HepG2 (cell line): ENCODE measurements around the gene RBCK1. TPM values are rescaled to one million over a fixed set of nuclear protein-coding genes. Genes with fewer than 3 reads are reported as not detected.

Source experiments
- AGO2 ChIP-seq: fragments of 200-400 bp; formaldehyde crosslinking; optimal IDR thresholded peaks from 2 replicates; pipeline ENCODE3; 2017; ENCODE audit warnings: mild to moderate bottlenecking, low read depth, low read length, moderate library complexity
- EHMT2 ChIP-seq: fragments of 200-600 bp; sonication (generic); IDR thresholded peaks from 2 replicates; pipeline ENCODE4 v1.7.0; 2017; ENCODE audit warnings: antibody characterized with exemption, low read depth, low read length, borderline replicate concordance
- KLF6 ChIP-seq: IDR thresholded peaks from 2 replicates; pipeline ENCODE4 v1.8.0; 2016; ENCODE audit warnings: missing biosample characterization, missing genetic modification reagents
- MBD4 ChIP-seq: IDR thresholded peaks from 2 replicates; pipeline ENCODE4 v1.6.1; 2012; ENCODE audit warnings: low read length, inconsistent platforms, borderline replicate concordance
- MED8 ChIP-seq: sonication (generic); formaldehyde crosslinking; IDR thresholded peaks from 2 replicates; pipeline ENCODE4 v1.8.1; 2023; ENCODE audit warnings: mild to moderate bottlenecking, missing genetic modification reagents; ENCODE audit not compliant: insufficient replicate concordance
- NPAS2 ChIP-seq: sonication (generic); formaldehyde crosslinking; IDR thresholded peaks from 2 replicates; pipeline ENCODE4 v1.8.0; 2022; ENCODE audit warnings: mild to moderate bottlenecking, missing genetic modification reagents, borderline replicate concordance
- NR2F6 ChIP-seq, 2 experiments: IDR thresholded peaks; 2 replicates each; pipeline ENCODE4 v1.6.1; 2016; ENCODE audit warnings: antibody characterized with exemption in 1 of 2, mild to moderate bottlenecking in 1 of 2
- REXO4 ChIP-seq: sonication (generic); formaldehyde crosslinking; IDR thresholded peaks from 2 replicates; pipeline ENCODE4 v1.8.0; 2022; ENCODE audit warnings: missing genetic modification reagents, mild to moderate bottlenecking, borderline replicate concordance
- SATB2 ChIP-seq: sonication (generic); formaldehyde crosslinking; IDR thresholded peaks from 2 replicates; pipeline ENCODE4 v1.5.0; 2020; ENCODE audit warnings: missing genetic modification reagents
- SCMH1 ChIP-seq: sonication (generic); formaldehyde crosslinking; IDR thresholded peaks from 2 replicates; pipeline ENCODE4 v1.9.0; 2021; ENCODE audit warnings: missing genetic modification reagents, mild to moderate bottlenecking, borderline replicate concordance
- SMYD3 ChIP-seq: sonication (generic); formaldehyde crosslinking; IDR thresholded peaks from 2 replicates; pipeline ENCODE4 v1.8.1; 2023; ENCODE audit warnings: mild to moderate bottlenecking, missing genetic modification reagents
- SNRNP70 ChIP-seq: fragments of 200-400 bp; formaldehyde crosslinking; IDR thresholded peaks from 2 replicates; pipeline ENCODE4 v1.6.1; 2017; ENCODE audit warnings: mild to moderate bottlenecking, low read depth, low read length, moderate library complexity
- TFE3 ChIP-seq: IDR thresholded peaks from 2 replicates; pipeline ENCODE4 v1.6.1; 2016
- ZGPAT ChIP-seq: IDR thresholded peaks from 2 replicates; pipeline ENCODE4 v1.6.1; 2016; ENCODE audit warnings: mild to moderate bottlenecking
- ZNF264 ChIP-seq: sonication (generic); formaldehyde crosslinking; IDR thresholded peaks from 2 replicates; pipeline ENCODE4 v1.4.0; 2020; ENCODE audit warnings: missing genetic modification reagents
- ZNF33A ChIP-seq: sonication (generic); formaldehyde crosslinking; IDR thresholded peaks from 2 replicates; pipeline ENCODE4 v1.5.1; 2020; ENCODE audit warnings: missing genetic modification reagents, mild to moderate bottlenecking, moderate library complexity, borderline replicate concordance
- ZNF800 ChIP-seq: sonication (generic); formaldehyde crosslinking; IDR thresholded peaks from 2 replicates; pipeline ENCODE4 v1.4.0; 2020; ENCODE audit warnings: missing genetic modification reagents
- ZNF816 ChIP-seq: sonication (generic); formaldehyde crosslinking; IDR thresholded peaks from 2 replicates; pipeline ENCODE4 v1.8.0; 2022; ENCODE audit warnings: missing genetic modification reagents, mild to moderate bottlenecking, borderline replicate concordance
- polyA plus RNA-seq, 8 experiments: library from polyadenylated mRNA; depleted of rRNA in 3 of 8; stranded (reverse) in 7 of 8; unstranded in 1 of 8; fragments of >200 nt; fragmentation: Illumina TruSeq in 4 of 8; extraction: Trizol in 4 of 8; gene quantifications; 2 replicates each; pipeline versions ENCODE4 v1.2.1 to v1.2.3, GENCODE V29; 2011 to 2016; ENCODE audit warnings: low read depth in 4 of 8, missing spikeins in 1 of 8, mixed read lengths in 1 of 8; ENCODE audit not compliant: insufficient read depth in 1 of 8
- total RNA-seq, 5 experiments: library from RNA; depleted of rRNA; stranded (reverse); fragments of >200 nt; fragmentation: Illumina TruSeq; extraction: Trizol; gene quantifications; 2 replicates each; pipeline ENCODE4 v1.2.3, GENCODE V29; 2016; ENCODE audit warnings: low read depth in 1 of 5
- TF ChIP-seq, protein P1 (sequence below): IDR thresholded peaks from 2 replicates; pipeline ENCODE4 v1.6.1; 2016; ENCODE audit warnings: control low read depth
- TF ChIP-seq, protein P2 (sequence below): sonication (generic); formaldehyde crosslinking; IDR thresholded peaks from 2 replicates; pipeline ENCODE4 v1.5.0; 2020; ENCODE audit warnings: mild to moderate bottlenecking, missing genetic modification reagents, borderline replicate concordance

RBCK1 gene
- total and polyA plus RNA-seq, 2 of the 13 experiments (the other 11 are each of a cell fraction or from before 2014, with no cell fraction given): 149 to 215 TPM

GRCh38 chr20:461254-462198 is 53.4 kb downstream of the RBCK1 start (continued):
- no peak for TF ChIP-seq SMYD3 (CRISPR knock-in tag)
- no peak for TF ChIP-seq ZNF816
- no peak for TF ChIP-seq MBD4
- no peak for TF ChIP-seq ZNF33A (CRISPR knock-in tag)
- no peak for TF ChIP-seq NR2F6 (IDR thresholded peaks at IDR 0.05)
- no peak for TF ChIP-seq NR2F6 (CRISPR knock-in tag; IDR thresholded peaks at IDR 0.05)
- TF ChIP-seq TFE3 (CRISPR knock-in tag): no peak
- TF ChIP-seq, protein P1, sequence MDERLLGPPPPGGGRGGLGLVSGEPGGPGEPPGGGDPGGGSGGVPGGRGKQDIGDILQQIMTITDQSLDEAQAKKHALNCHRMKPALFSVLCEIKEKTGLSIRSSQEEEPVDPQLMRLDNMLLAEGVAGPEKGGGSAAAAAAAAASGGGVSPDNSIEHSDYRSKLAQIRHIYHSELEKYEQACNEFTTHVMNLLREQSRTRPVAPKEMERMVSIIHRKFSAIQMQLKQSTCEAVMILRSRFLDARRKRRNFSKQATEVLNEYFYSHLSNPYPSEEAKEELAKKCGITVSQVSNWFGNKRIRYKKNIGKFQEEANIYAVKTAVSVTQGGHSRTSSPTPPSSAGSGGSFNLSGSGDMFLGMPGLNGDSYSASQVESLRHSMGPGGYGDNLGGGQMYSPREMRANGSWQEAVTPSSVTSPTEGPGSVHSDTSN (CRISPR knock-in tag): peak; percentile 50; the same call in 1 of the 2 replicates
- TF ChIP-seq KLF6 (CRISPR knock-in tag): peak; percentile 69; the same call in 1 of the 2 replicates
- TF ChIP-seq, protein P2, sequence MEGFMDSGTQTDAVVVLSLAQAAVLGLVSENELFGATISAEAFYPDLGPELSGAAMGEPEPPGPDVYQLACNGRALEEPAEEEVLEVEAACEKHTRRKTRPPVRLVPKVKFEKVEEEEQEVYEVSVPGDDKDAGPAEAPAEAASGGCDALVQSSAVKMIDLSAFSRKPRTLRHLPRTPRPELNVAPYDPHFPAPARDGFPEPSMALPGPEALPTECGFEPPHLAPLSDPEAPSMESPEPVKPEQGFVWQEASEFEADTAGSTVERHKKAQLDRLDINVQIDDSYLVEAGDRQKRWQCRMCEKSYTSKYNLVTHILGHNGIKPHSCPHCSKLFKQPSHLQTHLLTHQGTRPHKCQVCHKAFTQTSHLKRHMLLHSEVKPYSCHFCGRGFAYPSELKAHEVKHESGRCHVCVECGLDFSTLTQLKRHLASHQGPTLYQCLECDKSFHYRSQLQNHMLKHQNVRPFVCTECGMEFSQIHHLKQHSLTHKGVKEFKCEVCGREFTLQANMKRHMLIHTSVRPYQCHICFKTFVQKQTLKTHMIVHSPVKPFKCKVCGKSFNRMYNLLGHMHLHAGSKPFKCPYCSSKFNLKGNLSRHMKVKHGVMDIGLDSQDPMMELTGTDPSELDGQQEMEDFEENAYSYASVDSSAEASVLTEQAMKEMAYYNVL (CRISPR knock-in tag): peak; percentile 76; the same call in 1 of the 2 replicates
- TF ChIP-seq ZNF800 (CRISPR knock-in tag): no peak
- TF ChIP-seq SNRNP70: no peak
- TF ChIP-seq EHMT2: no peak
- peak; percentile 47; the same call in 1 of the 2 replicates for TF ChIP-seq ZGPAT (CRISPR knock-in tag)
- TF ChIP-seq MED8 (CRISPR knock-in tag): peak; percentile 11
- TF ChIP-seq ZNF264 (CRISPR knock-in tag): no peak
- peak; percentile 29; the same call in 1 of the 2 replicates for TF ChIP-seq REXO4 (CRISPR knock-in tag)
- TF ChIP-seq SATB2 (CRISPR knock-in tag): no peak; the same call in 1 of the 2 replicates
- no peak for TF ChIP-seq AGO2
- TF ChIP-seq SCMH1 (CRISPR knock-in tag): no peak
- no peak for TF ChIP-seq NPAS2 (CRISPR knock-in tag)
